ENCODE measurements around the gene OAS1.
"Not testable (repeated sequence)": the region's sequence is repeated elsewhere in the genome, so short reads cannot be mapped to it uniquely, and the experiment has no call there.

Gene OAS1

DNA sequence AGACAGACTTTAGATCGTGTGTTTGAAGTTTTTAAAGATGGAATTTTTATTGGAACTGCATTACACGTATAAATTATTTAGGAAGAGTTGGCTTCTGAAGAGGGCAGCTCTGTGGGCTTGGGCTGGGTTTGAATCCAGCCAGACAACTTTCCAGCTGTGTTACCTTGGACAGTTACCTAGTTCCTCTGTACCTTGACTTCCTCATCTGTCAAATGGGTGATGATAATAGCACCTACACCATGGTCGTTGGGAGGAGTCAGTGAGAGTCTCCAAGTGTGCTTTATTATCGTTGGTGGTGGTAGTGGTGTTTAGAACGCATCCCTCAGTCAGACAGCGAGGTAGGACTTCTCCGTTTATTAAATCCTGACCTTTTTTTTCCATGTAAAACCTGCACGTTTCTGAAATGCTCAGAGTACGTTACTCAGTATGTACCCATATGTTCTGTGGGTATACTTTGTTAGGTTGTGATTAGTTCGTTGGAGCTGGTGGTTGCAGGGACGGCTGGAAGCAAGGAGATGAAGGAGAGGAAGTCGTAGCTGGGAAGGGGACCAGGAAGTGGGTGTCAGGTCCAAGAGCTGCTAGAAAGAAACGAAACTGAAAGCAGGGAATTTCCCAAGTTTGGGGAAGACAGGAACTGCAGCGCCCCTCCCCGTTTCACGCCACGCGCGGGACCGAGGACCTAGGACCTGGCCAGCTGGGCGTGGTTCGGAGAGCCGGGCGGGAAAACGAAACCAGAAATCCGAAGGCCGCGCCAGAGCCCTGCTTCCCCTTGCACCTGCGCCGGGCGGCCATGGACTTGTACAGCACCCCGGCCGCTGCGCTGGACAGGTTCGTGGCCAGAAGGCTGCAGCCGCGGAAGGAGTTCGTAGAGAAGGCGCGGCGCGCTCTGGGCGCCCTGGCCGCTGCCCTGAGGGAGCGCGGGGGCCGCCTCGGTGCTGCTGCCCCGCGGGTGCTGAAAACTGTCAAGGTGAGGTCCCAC lies 31.3 kb downstream of the OAS1 start, which contains the start of gene OAS3:
Gene OAS3, plus strand, starts transcription at position 734 of the 979 bp plus-strand sequence. Its CDS starts 57 bp downstream, at position 791.
- DNase-seq: peak; percentile 75

DNA sequence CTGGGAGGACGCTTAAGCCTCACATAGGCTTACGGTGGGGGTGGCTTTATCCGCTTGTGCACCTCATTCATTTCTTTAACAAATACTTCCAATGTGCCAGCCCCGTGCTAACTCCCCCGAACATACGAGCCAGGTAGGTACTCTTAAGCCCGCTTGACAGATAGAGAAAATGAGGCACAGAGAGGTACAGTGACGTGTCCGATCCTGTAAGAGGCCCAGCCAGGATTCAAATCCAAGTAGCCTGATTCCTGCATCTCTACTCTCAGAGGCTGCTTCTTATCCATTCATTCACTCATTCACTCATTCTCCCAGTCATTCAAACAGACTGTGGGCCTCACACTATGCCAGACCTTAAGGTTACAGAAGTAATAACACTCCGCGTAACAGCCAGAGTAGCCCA lies 32.0 kb downstream of the OAS1 start:
- DNase-seq: peak; percentile 18

DNA sequence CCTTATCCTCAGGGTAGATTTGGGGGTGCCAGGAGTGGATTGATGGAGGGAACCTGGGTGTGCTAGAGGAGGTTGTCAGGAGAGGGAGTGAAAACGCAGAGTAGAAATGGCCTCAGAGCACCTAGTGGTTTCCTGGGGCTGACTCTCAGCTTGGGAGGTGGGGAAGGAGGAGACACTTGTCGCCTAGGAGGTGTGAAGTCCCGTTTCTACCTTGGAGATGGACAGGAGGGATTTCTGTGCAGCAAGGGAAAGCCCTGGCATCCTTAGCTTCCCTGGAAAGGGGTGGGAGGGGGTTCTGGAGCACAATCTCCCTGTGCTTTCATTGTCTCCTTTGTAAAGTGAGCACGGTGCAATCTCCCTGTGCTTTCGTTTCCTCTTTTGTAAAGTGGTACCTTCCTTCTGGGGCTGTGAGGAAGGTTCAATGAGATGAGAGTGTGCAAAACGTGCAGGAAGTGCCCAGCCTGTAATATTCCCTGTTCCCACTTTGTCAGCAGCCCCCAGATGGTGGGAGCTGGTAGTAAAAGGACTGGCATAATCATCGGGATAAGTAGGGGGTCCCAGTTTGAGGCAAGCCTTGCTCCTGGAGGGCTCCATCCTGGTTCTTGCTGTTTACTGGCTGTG lies 33.1 kb downstream of the OAS1 start:
- DNase-seq: peak; percentile 58

DNA sequence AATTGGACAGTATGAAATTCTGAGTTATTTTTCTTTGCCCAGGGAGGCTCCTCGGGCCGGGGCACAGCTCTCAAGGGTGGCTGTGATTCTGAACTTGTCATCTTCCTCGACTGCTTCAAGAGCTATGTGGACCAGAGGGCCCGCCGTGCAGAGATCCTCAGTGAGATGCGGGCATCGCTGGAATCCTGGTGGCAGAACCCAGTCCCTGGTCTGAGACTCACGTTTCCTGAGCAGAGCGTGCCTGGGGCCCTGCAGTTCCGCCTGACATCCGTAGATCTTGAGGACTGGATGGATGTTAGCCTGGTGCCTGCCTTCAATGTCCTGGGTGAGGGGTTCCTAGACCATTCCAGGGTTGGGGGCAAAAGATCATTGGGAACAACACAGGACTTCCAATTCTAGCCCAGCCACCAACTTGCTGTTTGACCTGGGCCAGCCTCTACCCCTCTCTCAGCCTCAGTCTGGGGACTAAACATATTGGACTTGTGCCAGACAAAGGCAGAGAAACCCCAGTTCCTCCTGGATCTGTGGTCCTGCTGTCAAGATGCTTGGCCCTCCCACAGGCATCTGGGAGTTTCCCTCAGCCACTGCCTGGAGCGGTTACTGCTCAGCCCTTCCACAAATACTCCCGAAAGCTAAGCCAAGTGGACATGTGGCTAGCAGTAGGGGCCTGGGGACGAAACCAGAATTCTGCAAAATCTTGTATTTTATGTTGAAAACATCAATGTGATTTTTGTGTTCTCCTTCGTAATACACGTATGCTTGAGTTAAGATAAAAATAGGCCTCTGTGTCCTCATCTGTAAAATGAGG lies 35.0 kb downstream of the OAS1 start:
- no peak for DNase-seq

DNA sequence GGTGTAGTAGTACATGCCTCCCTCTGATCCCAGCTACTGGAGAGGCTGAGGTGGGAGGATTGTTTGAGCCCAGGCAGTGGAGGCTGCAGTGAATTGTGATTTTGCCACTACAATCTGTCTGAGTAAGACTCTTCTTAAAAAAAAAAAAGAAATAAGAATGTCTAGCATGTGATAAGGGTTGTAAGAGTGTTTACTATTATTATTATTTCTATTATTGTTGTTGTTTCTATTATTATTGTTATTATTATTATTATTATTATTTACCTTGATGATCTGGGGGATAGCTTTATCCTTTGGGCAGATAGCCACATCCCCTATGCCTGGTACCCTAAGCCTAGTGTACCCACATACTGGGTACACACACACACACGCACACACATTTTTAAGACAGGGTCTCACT lies 35.8 kb downstream of the OAS1 start:
- DNase-seq: no peak

DNA sequence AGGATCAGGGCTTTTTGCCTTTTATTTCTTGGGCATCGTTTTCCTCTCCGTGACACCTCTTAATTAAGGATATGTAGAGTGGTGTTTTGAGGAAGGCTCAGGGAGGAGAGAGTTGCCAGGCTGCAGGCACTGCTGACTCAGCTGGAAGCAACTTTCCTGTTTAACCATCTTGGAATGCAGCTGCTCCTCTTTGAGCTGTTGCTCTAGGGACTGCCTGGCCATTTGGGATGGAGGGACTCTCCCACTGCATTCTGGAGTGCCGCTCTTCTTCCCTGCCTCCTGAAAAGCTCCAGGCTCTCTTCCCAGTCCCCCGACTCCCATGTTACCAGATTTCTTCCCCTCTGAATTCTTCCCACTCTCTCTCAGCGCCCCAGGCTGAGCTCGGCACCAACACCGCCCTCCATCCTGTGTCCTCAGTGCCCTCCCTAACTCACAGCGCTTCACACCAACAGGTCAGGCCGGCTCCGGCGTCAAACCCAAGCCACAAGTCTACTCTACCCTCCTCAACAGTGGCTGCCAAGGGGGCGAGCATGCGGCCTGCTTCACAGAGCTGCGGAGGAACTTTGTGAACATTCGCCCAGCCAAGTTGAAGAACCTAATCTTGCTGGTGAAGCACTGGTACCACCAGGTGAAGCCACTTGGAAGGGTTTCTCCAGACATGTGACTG lies 37.4 kb downstream of the OAS1 start:
- DNase-seq: no peak

DNA sequence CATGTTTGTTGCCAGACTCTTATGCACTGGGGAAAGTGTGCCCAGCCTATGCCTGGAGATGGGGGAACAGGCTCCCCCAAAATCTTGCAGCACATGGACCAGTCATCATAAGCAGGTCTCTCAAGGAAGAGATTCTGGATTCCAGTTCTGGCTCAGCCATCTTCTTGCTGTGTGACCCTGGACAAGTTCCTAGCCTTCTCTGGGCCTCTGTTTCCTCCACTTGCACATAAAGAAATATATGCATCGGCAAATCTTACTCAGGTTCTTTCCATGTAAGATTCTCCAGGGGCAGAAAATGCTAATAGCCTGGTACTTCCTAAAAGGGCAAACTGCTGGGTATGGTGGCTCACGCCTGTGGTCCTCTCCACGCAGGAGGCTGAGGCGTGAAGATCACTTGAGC lies 38.8 kb downstream of the OAS1 start:
- DNase-seq: no peak

DNA sequence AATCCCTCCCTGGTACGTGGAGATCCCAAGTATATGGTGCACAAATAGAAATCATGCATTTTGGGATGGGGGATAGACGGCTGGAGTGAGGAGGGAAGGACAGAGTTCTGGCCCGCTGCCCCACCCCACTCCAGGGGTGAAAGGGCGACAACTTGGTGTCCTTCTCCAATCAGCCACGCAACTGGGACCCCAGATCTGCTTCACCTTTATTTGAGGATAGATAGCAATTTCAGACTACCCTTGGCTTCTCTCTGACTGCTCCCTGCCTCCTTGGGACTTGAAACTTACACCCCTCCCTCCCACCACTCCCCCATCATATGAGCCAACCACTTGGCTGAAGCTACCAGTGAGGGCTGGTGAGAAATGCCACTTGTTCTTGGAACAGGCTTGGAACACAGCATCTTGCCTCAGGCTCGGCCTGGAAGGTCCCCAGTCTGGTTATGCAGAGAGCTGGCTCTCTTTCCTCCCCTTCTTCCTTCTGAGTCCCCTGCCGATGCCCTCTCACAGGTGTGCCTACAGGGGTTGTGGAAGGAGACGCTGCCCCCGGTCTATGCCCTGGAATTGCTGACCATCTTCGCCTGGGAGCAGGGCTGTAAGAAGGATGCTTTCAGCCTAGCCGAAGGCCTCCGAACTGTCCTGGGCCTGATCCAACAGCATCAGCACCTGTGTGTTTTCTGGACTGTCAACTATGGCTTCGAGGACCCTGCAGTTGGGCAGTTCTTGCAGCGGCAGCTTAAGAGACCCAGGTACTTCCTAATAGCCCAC lies 39.7 kb downstream of the OAS1 start:
- DNase-seq: no peak

DNA sequence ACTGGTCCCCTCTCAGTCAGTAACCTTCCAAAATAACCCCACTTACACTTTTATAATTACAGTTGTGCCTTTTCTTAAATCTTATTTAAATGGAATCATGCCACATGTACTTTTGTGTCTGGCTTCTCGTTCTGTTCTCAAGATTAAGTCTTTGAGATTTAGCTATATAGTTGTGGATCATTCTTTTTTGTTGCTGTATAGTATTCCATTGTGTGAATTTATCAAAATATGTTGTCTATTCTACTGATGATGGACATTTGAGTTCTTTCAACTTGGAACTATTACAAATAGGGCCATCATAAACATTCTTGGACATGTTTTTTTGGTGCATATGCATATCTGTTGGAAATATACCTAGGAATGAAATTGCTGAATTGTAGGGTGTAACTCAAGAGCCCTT lies 40.6 kb downstream of the OAS1 start:
- no peak for DNase-seq

DNA sequence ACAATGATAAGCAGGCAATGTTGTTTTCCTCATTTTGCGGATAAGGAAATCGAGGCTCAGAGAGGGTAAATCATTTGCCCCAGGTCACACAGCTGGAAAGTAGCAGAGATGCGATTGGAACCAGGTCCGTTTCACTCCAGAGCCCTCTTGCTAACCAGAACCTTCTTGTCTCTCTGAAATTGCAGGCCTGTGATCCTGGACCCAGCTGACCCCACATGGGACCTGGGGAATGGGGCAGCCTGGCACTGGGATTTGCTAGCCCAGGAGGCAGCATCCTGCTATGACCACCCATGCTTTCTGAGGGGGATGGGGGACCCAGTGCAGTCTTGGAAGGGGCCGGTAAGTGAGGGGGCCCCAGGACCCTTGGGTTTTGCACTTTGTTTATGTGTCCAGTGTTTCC lies 41.0 kb downstream of the OAS1 start:
- no peak for DNase-seq

DNA sequence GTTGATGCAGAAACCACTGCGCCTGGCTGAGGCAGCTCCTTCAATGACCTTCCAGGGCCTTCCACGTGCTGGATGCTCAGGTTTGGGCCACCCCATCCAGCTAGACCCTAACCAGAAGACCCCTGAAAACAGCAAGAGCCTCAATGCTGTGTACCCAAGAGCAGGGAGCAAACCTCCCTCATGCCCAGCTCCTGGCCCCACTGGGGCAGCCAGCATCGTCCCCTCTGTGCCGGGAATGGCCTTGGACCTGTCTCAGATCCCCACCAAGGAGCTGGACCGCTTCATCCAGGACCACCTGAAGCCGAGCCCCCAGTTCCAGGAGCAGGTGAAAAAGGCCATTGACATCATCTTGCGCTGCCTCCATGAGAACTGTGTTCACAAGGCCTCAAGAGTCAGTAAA lies 42.0 kb downstream of the OAS1 start:
- no peak for DNase-seq

DNA sequence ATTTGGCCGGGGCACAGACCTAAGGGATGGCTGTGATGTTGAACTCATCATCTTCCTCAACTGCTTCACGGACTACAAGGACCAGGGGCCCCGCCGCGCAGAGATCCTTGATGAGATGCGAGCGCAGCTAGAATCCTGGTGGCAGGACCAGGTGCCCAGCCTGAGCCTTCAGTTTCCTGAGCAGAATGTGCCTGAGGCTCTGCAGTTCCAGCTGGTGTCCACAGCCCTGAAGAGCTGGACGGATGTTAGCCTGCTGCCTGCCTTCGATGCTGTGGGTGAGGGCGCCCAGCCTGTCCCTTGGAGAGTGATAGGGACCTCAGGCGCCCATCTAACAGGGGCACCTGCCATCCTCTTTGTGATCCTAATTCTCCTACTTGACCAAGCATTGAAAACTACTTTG lies 43.9 kb downstream of the OAS1 start:
- DNase-seq: no peak

DNA sequence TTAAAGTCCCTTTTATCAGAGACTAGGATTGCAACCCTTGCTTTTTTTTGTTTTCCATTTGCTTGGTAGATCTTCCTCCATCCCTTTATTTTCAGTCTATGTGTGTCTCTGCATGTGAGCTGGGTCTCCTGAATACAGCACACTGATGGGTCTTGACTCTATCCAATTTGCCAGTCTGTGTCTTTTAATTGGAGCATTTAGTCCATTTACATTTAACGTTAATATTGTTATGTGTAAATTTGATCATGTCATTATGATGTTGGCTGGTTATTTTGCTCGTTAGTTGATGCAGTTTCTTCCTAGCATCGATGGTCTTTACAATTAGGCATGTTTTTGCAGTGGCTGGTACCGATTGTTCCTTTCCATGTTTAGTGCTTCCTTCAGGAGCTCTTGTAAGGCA lies 50.4 kb downstream of the OAS1 start:
- DNase-seq: not testable (repeated sequence)

DNA sequence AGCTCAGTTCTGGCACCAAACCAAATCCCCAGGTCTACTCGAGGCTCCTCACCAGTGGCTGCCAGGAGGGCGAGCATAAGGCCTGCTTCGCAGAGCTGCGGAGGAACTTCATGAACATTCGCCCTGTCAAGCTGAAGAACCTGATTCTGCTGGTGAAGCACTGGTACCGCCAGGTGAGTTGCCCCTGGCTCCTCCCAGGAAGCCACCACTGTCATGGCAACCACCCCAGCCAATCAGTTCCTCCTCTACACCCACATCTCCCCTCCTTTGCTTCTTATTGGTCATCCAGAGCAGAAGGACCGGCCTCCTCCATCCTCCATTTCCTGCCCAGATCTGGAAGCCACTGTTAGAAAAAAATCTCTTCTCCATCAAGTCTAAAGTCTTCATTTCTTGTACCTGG lies 54.3 kb downstream of the OAS1 start:
- no peak for DNase-seq

DNA sequence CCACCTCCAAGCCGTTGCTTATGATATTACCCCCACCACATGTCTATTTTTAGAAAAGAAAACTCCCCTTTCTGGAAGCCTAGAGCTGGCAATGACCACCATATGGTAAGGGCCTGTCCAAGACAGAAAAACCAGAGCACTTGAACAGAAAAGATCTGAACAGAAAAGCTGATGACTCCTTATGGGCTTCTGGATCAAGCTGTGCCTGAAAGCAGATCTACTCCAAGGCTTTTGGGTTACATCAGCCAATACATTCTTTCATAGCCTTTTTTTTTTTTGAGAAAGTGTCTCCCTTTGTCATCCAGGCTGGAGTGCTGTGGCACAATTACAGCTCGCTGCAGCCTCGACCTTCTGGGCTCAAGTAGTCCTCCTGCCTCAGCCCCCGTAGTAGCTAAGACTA lies 54.8 kb downstream of the OAS1 start:
- DNase-seq: no peak

DNA sequence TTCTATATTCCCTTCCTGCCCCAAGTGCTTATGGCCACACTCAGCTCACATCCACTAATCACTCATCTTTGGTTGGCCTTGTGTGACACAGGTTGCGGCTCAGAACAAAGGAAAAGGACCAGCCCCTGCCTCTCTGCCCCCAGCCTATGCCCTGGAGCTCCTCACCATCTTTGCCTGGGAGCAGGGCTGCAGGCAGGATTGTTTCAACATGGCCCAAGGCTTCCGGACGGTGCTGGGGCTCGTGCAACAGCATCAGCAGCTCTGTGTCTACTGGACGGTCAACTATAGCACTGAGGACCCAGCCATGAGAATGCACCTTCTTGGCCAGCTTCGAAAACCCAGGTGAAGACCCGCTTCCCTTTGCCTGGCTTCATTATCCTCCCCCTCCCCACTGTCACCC lies 55.8 kb downstream of the OAS1 start:
- DNase-seq: no peak

DNA sequence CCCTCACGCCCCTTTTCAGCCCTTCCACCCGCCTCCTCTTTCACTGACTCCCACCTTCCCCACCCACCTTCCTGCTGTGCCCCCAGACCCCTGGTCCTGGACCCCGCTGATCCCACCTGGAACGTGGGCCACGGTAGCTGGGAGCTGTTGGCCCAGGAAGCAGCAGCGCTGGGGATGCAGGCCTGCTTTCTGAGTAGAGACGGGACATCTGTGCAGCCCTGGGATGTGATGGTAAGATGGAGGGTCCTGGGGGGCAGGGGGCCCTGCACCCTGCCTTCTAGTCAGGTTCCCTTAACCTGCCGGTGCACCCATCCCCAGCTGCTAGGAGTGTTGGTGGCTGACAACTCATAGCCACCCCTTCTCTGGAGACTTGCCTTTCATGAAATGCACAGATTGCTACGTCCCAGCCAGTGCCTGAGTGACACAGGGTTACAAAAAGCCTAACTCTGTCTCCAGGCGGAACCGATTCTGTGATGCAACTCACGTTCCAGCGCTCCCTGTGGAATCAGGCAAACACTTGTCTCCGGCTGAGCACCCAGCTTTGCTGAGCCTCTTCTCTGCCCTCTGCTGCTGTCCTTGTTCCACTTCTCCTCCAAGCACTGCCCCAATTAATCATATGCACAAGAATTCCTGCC lies 56.6 kb downstream of the OAS1 start:
- no peak for DNase-seq

DNA sequence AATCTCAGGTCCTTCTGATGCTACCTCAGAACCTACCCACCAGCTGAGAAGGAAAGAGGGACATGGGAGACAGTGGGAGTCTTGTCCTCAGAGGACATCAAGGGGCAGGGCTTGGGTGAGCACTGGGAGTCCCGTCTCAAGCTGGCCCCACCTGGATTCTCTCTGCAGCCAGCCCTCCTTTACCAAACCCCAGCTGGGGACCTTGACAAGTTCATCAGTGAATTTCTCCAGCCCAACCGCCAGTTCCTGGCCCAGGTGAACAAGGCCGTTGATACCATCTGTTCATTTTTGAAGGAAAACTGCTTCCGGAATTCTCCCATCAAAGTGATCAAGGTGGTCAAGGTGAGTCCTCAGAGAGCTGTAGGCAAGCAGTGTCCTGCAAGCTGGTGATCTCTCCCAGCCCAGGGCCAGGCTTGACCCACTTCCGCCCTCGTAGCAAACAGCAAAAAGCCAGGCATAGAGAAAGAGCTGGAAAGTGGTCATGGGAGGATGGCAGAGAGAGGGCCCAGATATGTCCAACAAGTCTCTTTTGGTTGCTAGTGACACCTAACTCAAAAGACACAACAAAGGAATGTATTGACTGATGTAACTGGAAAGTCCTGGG lies 57.4 kb downstream of the OAS1 start:
- no peak for DNase-seq

DNA sequence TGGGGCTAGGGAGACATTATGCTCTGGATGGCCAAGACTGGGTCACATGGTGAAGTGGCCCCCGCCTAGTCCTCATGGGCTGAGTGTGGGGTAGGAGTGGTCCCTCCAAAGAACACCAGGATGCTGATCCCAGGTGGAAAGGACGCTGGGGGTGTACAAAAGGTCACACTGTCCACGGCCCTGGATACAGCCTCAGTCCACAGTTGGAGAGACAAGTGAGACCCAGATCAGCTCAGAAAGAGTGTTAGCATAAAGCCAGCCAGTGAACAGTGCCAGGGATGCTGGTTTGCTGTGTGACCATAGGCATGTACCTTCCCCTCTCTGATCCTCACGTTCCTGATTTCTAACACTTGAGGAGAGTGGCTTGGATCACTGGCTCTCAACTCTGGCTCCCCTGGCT lies 58.2 kb downstream of the OAS1 start:
- DNase-seq: no peak

DNA sequence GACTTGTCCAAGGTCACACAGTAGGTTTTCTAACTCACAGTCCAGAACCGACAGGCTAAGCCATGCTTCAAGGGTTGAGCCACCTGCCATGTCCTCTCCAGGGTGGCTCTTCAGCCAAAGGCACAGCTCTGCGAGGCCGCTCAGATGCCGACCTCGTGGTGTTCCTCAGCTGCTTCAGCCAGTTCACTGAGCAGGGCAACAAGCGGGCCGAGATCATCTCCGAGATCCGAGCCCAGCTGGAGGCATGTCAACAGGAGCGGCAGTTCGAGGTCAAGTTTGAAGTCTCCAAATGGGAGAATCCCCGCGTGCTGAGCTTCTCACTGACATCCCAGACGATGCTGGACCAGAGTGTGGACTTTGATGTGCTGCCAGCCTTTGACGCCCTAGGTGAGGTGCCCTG lies 58.9 kb downstream of the OAS1 start:
- no peak for DNase-seq

DNA sequence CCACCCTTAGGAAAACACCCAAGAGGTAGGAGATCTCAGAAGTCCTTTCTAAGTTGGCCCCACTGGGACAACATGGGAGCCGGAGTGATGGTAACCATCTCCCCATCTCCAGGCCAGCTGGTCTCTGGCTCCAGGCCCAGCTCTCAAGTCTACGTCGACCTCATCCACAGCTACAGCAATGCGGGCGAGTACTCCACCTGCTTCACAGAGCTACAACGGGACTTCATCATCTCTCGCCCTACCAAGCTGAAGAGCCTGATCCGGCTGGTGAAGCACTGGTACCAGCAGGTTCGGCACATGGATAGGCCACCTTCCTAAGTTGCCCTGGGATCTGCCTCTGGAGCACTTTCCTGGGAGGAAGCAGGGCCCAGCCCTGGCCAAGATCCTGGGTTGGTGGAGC lies 60.5 kb downstream of the OAS1 start:
- no peak for DNase-seq

All from NCI-H1092 treated with DMSO at 0.1 percent for 48 hours (cell line).